NB4 (cell line): Measurements from ENCODE around the gene FBXW11.

Source experiments
- DNase-seq: peaks from one replicate; pipeline ENCODE4 v3.0.0; 2010; ENCODE audit warnings: low read depth
- H3K4me3 ChIP-seq: one replicate; pipeline ENCODE4 v1.5.1; 2011; ENCODE audit warnings: mild to moderate bottlenecking, low read depth, low read length, moderate library complexity
- MYC ChIP-seq: IDR thresholded peaks from 2 replicates; pipeline ENCODE4 v1.6.1; 2011; ENCODE audit warnings: low read depth, low read length
- POLR2A ChIP-seq: IDR thresholded peaks from 2 replicates; pipeline ENCODE4 v1.6.1; 2011; ENCODE audit warnings: mild to moderate bottlenecking; ENCODE audit not compliant: insufficient read length; ENCODE audit errors: extremely low read depth
- TF ChIP-seq, protein P1 (sequence below): IDR thresholded peaks from 2 replicates; pipeline ENCODE4 v1.6.1; 2011; ENCODE audit warnings: low read depth, low read length
- TF ChIP-seq, protein P2 (sequence below): IDR thresholded peaks from one replicate; pipeline ENCODE4 v1.5.1; 2012; ENCODE audit warnings: low read depth, low read length

Gene FBXW11

DNA sequence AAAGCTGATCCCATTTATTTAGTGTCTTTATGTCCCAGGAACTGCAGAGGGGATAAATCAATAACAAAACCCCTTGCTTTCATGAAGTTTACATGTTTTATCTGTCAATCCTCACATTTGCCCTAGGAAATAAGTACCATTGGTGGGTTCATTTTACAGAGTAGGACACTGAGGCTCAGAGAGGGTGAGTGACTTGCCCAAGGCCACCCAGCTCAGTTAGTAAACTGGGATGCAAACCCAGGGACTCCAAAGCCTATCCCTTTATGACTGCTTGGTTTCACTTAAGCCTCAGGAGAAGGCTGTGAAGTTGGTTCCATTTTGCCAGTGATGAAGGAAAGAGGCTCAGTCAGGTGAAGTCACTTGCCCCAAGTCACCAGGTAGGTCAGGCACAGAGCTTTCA lies 168.9 kb downstream of the FBXW11 start:
- TF ChIP-seq MYC (no peak), POLR2A (no peak)
- TF ChIP-seq, protein P1, sequence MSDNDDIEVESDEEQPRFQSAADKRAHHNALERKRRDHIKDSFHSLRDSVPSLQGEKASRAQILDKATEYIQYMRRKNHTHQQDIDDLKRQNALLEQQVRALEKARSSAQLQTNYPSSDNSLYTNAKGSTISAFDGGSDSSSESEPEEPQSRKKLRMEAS: no peak
- TF ChIP-seq, protein P2, sequence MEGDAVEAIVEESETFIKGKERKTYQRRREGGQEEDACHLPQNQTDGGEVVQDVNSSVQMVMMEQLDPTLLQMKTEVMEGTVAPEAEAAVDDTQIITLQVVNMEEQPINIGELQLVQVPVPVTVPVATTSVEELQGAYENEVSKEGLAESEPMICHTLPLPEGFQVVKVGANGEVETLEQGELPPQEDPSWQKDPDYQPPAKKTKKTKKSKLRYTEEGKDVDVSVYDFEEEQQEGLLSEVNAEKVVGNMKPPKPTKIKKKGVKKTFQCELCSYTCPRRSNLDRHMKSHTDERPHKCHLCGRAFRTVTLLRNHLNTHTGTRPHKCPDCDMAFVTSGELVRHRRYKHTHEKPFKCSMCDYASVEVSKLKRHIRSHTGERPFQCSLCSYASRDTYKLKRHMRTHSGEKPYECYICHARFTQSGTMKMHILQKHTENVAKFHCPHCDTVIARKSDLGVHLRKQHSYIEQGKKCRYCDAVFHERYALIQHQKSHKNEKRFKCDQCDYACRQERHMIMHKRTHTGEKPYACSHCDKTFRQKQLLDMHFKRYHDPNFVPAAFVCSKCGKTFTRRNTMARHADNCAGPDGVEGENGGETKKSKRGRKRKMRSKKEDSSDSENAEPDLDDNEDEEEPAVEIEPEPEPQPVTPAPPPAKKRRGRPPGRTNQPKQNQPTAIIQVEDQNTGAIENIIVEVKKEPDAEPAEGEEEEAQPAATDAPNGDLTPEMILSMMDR: no peak
- DNase-seq: no peak
- no peak overlapping the region for H3K4me3 ChIP-seq

DNA sequence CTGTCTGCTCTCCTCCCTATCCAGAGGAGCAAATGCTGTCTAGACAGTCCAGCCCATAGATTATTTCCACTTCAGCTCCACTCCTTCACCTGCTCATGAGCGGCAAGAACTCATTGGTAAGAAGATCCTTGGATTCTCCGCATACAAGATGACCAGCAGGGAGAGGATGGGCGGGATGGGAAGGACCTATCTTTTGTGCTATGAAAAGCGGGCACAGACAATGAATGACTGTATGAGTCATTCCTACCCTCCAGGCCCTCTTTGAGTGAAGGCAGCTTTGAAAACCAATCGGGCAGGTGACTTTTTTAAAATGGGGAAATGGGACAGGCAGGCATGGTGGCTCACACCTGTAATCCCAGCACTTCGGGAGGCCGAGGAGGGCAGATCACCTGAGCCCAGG lies 171.4 kb downstream of the FBXW11 start:
- no peak overlapping the region for H3K4me3 ChIP-seq
- TF ChIP-seq POLR2A: no peak
- TF ChIP-seq MYC: no peak
- TF ChIP-seq, protein P1: no peak
- TF ChIP-seq, protein P2: no peak
- DNase-seq: no peak

DNA sequence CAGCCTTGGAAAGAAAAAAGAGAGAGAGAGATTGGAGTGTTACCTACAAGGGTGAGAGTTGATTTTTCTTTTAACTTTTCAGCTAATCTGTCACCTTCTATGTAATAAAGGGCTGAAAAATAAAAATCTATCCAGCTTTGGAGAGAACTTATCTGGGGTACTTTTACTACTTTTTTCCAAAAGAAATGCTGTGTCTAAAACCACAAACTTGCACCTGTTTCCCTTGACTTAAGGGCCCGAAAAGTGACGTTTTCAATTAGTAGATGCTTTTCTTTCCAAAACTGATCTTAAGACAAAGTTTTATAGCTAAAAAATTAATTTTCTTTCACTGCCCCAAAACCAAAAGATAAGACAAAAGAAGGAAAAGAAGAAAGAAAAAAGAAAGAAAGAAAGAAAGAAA lies 172.0 kb downstream of the FBXW11 start:
- no peak for DNase-seq
- TF ChIP-seq, protein P2: no peak
- TF ChIP-seq, protein P1: no peak
- TF ChIP-seq POLR2A (no peak), MYC (no peak)
- no peak overlapping the region for H3K4me3 ChIP-seq

DNA sequence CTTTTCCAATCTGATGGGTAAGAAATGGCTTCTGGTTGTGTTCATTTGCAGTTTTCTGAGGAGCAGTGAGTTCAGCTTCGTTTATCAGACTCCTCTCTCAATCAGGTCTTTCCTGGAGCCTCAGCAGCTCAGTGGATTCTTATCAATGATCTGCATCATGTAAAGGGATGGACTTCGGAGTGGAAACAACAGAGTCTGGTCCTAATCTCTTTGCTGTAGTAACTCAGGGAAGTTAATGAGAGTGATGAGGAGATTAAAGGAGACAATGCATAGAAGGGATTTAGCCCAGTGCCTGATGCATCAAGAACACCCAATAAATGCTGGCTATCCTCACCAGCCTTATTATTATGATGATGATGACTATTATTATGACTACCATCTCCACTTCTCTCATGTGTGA lies 173.7 kb downstream of the FBXW11 start:
- no peak for TF ChIP-seq MYC
- no peak for TF ChIP-seq POLR2A
- TF ChIP-seq, protein P1: no peak
- TF ChIP-seq, protein P2: no peak
- no peak for DNase-seq
- H3K4me3 ChIP-seq: no peak overlapping the region

DNA sequence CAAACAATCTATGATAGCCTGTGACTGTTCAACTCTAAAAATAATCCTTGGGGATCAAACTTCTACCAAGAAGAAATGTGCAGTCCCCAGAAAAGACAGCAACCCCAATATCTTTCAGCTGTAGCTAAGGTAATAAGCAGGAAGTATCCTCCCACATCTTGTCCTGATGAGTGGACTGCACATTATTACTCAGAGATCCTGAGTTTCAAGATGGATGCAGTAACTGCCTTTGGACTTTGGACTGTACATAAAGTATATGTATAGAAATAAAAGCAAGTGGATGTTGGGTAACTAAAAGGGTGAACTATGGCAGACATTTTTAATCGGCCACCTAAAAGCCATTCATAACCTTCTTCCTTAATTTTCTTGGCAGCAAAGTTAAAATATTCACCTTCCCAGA lies 175.8 kb downstream of the FBXW11 start:
- TF ChIP-seq MYC (no peak), POLR2A (no peak)
- TF ChIP-seq, protein P2: no peak
- TF ChIP-seq, protein P1: no peak
- no peak overlapping the region for H3K4me3 ChIP-seq
- DNase-seq: no peak

DNA sequence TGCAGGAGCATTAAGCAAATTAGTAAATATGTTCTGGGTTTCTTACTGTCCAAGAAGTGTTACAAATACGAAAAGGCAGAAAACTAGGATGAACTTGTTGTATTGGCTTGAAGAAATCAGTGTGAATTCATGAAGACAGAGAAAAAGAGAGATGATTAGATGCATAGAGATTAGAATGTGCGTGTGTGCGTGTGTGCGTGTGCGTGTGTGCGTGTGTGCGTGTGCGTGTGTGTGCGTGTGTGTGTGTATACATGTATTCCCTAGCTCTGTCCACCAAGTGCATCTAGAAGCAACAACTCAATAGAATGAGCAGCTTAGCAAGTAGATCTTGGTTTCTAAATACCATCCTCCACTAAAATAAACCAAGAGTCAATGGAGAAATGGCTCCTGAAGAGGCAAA lies 179.3 kb downstream of the FBXW11 start:
- no peak for DNase-seq
- TF ChIP-seq MYC (no peak), POLR2A (no peak)
- TF ChIP-seq, protein P2: no peak
- TF ChIP-seq, protein P1: no peak
- H3K4me3 ChIP-seq: no peak overlapping the region
